Fibroblast of lung (primary cell): ENCODE measurements around the gene MICAL1. TPM values are rescaled to one million over a fixed set of nuclear protein-coding genes. Genes with fewer than 3 reads are reported as not detected.

Experiments used
- DNase-seq, 2 donors: peaks; one replicate each; pipeline versions ENCODE4 v3.0.0 to v3.0.0-alpha.2; 2010; ENCODE audit warnings: low read depth in 2 of 2
- H2AFZ ChIP-seq: 2 replicates; pipeline ENCODE4 v1.5.1; 2012; ENCODE audit warnings: low read length, control low read depth, inconsistent platforms
- H3K27ac ChIP-seq: 2 replicates; pipeline ENCODE4 v1.5.1; 2011; ENCODE audit warnings: low read length, control low read depth; ENCODE audit not compliant: insufficient read depth
- H3K27me3 ChIP-seq: 2 replicates; pipeline ENCODE4 v1.5.1; 2011; ENCODE audit warnings: mild to moderate bottlenecking, low read length; ENCODE audit not compliant: control insufficient read depth, insufficient read depth
- H3K36me3 ChIP-seq: 2 replicates; pipeline ENCODE4 v1.5.1; 2011; ENCODE audit warnings: low read length; ENCODE audit not compliant: control insufficient read depth, insufficient read depth
- H3K4me1 ChIP-seq: 2 replicates; pipeline ENCODE4 v1.5.1; 2011; ENCODE audit warnings: low read length; ENCODE audit not compliant: control insufficient read depth, insufficient read depth; ENCODE audit errors: extremely low read depth
- H3K4me2 ChIP-seq: 2 replicates; pipeline ENCODE4 v1.5.1; 2011; ENCODE audit warnings: low read length, control low read depth; ENCODE audit not compliant: insufficient read depth; ENCODE audit errors: extremely low read depth
- H3K4me3 ChIP-seq, 4 experiments: fragments of 200-600 bp in 1 of 4; sonication (generic) in 1 of 4; replicated peaks in 1 of 4; 2 replicates each; pipeline ENCODE4 v1.5.1; 2011 to 2016; ENCODE audit warnings: low read length in 4 of 4, low read depth in 3 of 4, mild to moderate bottlenecking in 3 of 4, control low read depth in 2 of 4, inconsistent platforms in 1 of 4, mixed read lengths in 1 of 4; ENCODE audit not compliant: insufficient read depth in 1 of 4; ENCODE audit errors: control extremely low read depth in 1 of 4
- H3K79me2 ChIP-seq: 2 replicates; pipeline ENCODE4 v1.5.1; 2012; ENCODE audit warnings: mild to moderate bottlenecking, low read length, inconsistent platforms; ENCODE audit not compliant: control insufficient read depth, insufficient read depth
- H3K9ac ChIP-seq: 2 replicates; pipeline ENCODE4 v1.5.1; 2011; ENCODE audit warnings: mild to moderate bottlenecking, low read length, control low read depth; ENCODE audit not compliant: insufficient read depth
- H3K9me3 ChIP-seq: 2 replicates; pipeline ENCODE4 v1.5.1; 2012; ENCODE audit warnings: low read depth, low read length; ENCODE audit not compliant: control insufficient read depth, insufficient read depth
- H4K20me1 ChIP-seq: 2 replicates; pipeline ENCODE4 v1.5.1; 2011; ENCODE audit warnings: low read length; ENCODE audit not compliant: control insufficient read depth, insufficient read depth; ENCODE audit errors: extremely low read depth
- EZH2 ChIP-seq: IDR thresholded peaks from 2 replicates; pipeline ENCODE4 v1.5.1; 2012; ENCODE audit warnings: low read length, control low read depth, mild to moderate bottlenecking; ENCODE audit errors: missing control alignments
- polyA plus RNA-seq, 2 donors: library from polyadenylated mRNA; depleted of rRNA in 1 of 2; stranded (reverse) in 1 of 2; unstranded in 1 of 2; fragments of >200 nt; gene quantifications; 2 replicates each; pipeline ENCODE4 v1.2.1, GENCODE V29; 2011 to 2012; ENCODE audit warnings: missing spikeins in 1 of 2
- total RNA-seq: library from RNA; depleted of rRNA; stranded (reverse); fragments of >200 nt; gene quantifications from 2 replicates; pipeline ENCODE4 v1.2.1, GENCODE V29; 2014
- TF ChIP-seq, protein P1 (sequence below), 2 donors: IDR thresholded peaks in 1 of 2; conservative IDR thresholded peaks in 1 of 2; 1 replicate in 1 of 2; 2 replicates in 1 of 2; pipeline ENCODE4 v1.5.1; 2011 to 2012; ENCODE audit warnings: low read length in 2 of 2, control low read depth in 1 of 2, inconsistent platforms in 1 of 2, low read depth in 1 of 2, mild to moderate bottlenecking in 1 of 2

MICAL1 gene
- total and polyA plus RNA-seq, 2 donors (not counting 1 experiment from before 2014, with no cell fraction given), result 37.5 to 53.5 TPM

DNA sequence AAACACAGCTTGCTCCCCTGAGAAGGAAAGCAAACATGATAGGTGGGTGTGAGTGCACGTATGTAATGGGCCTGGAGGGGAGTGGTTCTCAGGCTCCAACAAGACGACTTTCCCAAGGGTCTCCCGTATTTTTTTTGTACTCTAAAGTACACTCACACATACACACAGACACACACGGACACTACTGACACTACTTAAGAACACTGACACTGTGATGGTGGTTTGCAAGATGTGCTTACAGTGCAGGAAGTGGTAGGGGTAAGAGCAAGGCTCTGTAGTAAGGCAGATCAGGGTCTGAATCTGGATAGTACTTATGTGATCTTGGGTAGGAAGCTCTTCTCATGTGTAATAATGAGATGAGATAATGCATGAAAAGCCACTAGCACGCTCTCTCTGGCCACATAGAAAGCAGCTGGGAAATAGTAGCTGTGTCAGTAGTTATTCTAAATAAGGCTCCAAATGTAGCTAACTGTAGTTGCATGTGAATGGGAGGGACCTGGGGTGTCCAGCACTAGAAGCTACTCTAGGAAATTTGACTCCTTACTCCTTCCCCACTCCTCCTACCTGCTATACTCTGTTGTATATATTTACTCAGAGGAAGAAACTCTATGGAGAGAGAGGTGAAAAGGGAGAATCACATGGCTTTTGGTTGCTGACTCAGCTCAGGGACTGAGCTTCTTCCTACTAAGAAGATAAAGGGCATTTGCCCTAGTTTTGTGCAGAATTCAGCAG lies 35.8 kb upstream of the MICAL1 start:
- Histone ChIP-seq H3K79me2 (no peaks in the 10 kb centered on the region), H3K4me1 (no peaks in the 10 kb centered on the region), H4K20me1 (no peaks in the 10 kb centered on the region), H3K4me2 (no peak overlapping the region), H3K9me3 (no peaks in the 10 kb centered on the region), H3K27me3 (no peaks in the 10 kb centered on the region), H3K27ac (no peak overlapping the region), H3K36me3 (no peaks in the 10 kb centered on the region), H2AFZ (no peak overlapping the region), H3K9ac (no peak overlapping the region), H3K4me3 (no peak overlapping the region)
- TF ChIP-seq, protein P1, sequence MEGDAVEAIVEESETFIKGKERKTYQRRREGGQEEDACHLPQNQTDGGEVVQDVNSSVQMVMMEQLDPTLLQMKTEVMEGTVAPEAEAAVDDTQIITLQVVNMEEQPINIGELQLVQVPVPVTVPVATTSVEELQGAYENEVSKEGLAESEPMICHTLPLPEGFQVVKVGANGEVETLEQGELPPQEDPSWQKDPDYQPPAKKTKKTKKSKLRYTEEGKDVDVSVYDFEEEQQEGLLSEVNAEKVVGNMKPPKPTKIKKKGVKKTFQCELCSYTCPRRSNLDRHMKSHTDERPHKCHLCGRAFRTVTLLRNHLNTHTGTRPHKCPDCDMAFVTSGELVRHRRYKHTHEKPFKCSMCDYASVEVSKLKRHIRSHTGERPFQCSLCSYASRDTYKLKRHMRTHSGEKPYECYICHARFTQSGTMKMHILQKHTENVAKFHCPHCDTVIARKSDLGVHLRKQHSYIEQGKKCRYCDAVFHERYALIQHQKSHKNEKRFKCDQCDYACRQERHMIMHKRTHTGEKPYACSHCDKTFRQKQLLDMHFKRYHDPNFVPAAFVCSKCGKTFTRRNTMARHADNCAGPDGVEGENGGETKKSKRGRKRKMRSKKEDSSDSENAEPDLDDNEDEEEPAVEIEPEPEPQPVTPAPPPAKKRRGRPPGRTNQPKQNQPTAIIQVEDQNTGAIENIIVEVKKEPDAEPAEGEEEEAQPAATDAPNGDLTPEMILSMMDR (conservative IDR thresholded peaks at IDR 0.05 in 1 of 2, IDR thresholded peaks at IDR 0.05 in 1 of 2; ENCODE audit: low read depth in 1 of 2, low read length in 2 of 2), result no peak
- no peak for TF ChIP-seq EZH2
- DNase-seq, result peak in 1 of 2 donors; percentile 19

DNA sequence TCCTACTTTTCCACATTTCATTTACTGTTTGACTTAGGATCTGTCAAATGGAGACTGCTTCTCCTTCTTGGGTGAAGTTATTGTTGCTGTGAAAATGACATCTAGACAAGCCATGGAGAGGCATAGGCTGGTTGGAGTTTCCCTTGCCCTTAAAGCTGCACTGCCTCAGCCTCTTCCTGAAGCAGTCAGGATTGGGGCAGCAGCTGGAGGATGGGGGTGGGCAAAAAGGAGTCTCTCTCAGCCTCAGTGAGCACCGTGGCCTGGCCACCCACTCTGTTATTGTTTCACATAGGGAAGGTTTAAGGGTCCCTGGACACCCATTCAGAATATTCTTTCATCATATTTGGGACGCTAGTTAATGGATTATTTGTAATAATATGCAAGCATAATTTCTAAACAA lies 35.1 kb upstream of the MICAL1 start:
- no peak overlapping the region for H3K4me3 ChIP-seq
- no peak for TF ChIP-seq EZH2
- TF ChIP-seq, protein P1 (conservative IDR thresholded peaks at IDR 0.05 in 1 of 2, IDR thresholded peaks at IDR 0.05 in 1 of 2; ENCODE audit: low read depth in 1 of 2, low read length in 2 of 2), result no peak
- H3K27me3 ChIP-seq, result no peaks in the 10 kb centered on the region
- H3K36me3 ChIP-seq, result no peaks in the 10 kb centered on the region
- H3K79me2 ChIP-seq, result no peaks in the 10 kb centered on the region
- DNase-seq, result no peak
- H3K4me2 ChIP-seq, result no peak overlapping the region
- no peaks in the 10 kb centered on the region for H4K20me1 ChIP-seq
- H3K27ac ChIP-seq, result no peak overlapping the region
- H3K4me1 ChIP-seq, result no peaks in the 10 kb centered on the region
- no peak overlapping the region for H3K9ac ChIP-seq
- no peaks in the 10 kb centered on the region for H3K9me3 ChIP-seq
- H2AFZ ChIP-seq, result no peak overlapping the region

DNA sequence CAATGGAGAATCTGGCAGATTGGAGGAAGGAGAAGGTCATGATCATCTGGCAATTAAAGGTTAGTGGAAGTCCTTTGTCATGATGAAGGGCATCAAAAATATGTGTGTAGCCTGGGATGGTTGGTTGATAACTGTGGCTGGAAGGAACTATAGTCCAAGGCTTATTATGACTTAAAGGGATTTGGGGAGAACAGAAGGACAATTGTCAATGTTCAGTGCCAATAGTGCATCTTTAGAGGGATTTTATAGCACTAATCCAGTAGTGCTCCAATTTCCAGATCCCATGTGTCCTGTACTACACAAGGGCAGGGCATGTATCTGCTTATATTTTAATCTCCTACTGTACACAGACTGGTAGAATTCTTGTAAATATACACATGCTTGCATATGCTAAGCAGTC lies 32.4 kb upstream of the MICAL1 start:
- Histone ChIP-seq H3K27me3 (no peaks in the 10 kb centered on the region), H3K27ac (no peak overlapping the region), H3K4me3 (no peak overlapping the region), H3K36me3 (no peaks in the 10 kb centered on the region), H3K79me2 (no peaks in the 10 kb centered on the region), H4K20me1 (no peaks in the 10 kb centered on the region), H3K9ac (no peak overlapping the region), H3K4me1 (no peaks in the 10 kb centered on the region), H3K9me3 (no peaks in the 10 kb centered on the region), H3K4me2 (no peak overlapping the region), H2AFZ (no peak overlapping the region)
- no peak for DNase-seq
- TF ChIP-seq EZH2, result no peak
- TF ChIP-seq, protein P1 (conservative IDR thresholded peaks at IDR 0.05 in 1 of 2, IDR thresholded peaks at IDR 0.05 in 1 of 2; ENCODE audit: low read depth in 1 of 2, low read length in 2 of 2), result no peak
